ENCODE results near the gene CENPP. TPM values are rescaled to one million over a fixed set of nuclear protein-coding genes. Genes with fewer than 3 reads are reported as not detected.

CENPP gene
- total RNA-seq, 5 donors from 2014 or later (not counting 1 experiment from before 2014, with no cell fraction given) = 1.9 to 5.0 (median 4.3) TPM

- Histone ChIP-seq H3K4me3 (ENCODE audit: control insufficient read depth in 1 of 2, extremely low read depth in 1 of 2, low read length in 1 of 2) (no peak overlapping the region), H3K27me3 (replicated peaks in 1 of 2; ENCODE audit: control insufficient read depth in 2 of 2, extremely low read depth in 1 of 2, insufficient read depth in 2 of 2, low read length in 1 of 2) (no peaks in the 10 kb centered on the region), H3K36me3 (ENCODE audit: control insufficient read depth in 2 of 2, extremely low read depth in 1 of 2, insufficient read depth in 1 of 2, low read length in 1 of 2) (peaks cover 25 to 53% of the 10 kb centered on the region in 2 donors), H3K27ac (ENCODE audit: low read length) (no peak overlapping the region), H3K9me3 (no peaks in the 10 kb centered on the region), H3K4me1 (ENCODE audit: control insufficient read depth in 1 of 2, extremely low read depth in 1 of 2, insufficient read depth in 2 of 2, low read length in 2 of 2) (no peaks in the 10 kb centered on the region)
- H3K4me1 Mint-ChIP-seq = no peaks in the 10 kb centered on the region
- no CpG with 5 or more reads among the region's 1 CpG for WGBS (ENCODE audit: insufficient coverage)
- CTCF ChIA-PET = interaction anchor here (0.7 kb wide), 2 partner anchors 16 to 515 kb away, joined by 4 to 5 read pairs; no protein-coding TSS in a partner anchor
- no peaks in the 10 kb centered on the region for H3K9me3 Mint-ChIP-seq
- no peak overlapping the region for H3K4me3 Mint-ChIP-seq
- H3K27ac Mint-ChIP-seq = no peak overlapping the region
- peaks cover 46% of the 10 kb centered on the region for H3K36me3 Mint-ChIP-seq
- ATAC-seq (replicated peaks in 1 of 4) = no peak
- POLR2A ChIA-PET = interaction anchor here in 1 of 2 donors (0.6 kb wide), 1 partner anchor 48 kb away, joined by 6 read pairs; no protein-coding TSS in a partner anchor
- no peak for DNase-seq
- no peaks in the 10 kb centered on the region for H3K27me3 Mint-ChIP-seq
These were observed 326.7 kb downstream of the CENPP start for GRCh38 chr9:92652461-92652860.

- Histone ChIP-seq H3K27me3 (replicated peaks in 1 of 2; ENCODE audit: control insufficient read depth in 2 of 2, extremely low read depth in 1 of 2, insufficient read depth in 2 of 2, low read length in 1 of 2) (no peaks in the 10 kb centered on the region), H3K4me3 (ENCODE audit: control insufficient read depth in 1 of 2, extremely low read depth in 1 of 2, low read length in 1 of 2) (no peak overlapping the region), H3K4me1 (ENCODE audit: control insufficient read depth in 1 of 2, extremely low read depth in 1 of 2, insufficient read depth in 2 of 2, low read length in 2 of 2) (no peaks in the 10 kb centered on the region), H3K27ac (ENCODE audit: low read length) (no peak overlapping the region), H3K36me3 (ENCODE audit: control insufficient read depth in 2 of 2, extremely low read depth in 1 of 2, insufficient read depth in 1 of 2, low read length in 1 of 2) (peaks cover 17 to 47% of the 10 kb centered on the region in 2 donors), H3K9me3 (no peaks in the 10 kb centered on the region)
- ATAC-seq (replicated peaks in 1 of 4) = no peak
- Mint-ChIP-seq H3K4me3 (no peak overlapping the region), H3K36me3 (peaks cover 33% of the 10 kb centered on the region), H3K4me1 (peaks cover 0 to under 1% (median 0%) of the 10 kb centered on the region in 3 donors), H3K27ac (no peak overlapping the region), H3K9me3 (no peaks in the 10 kb centered on the region), H3K27me3 (no peaks in the 10 kb centered on the region)
- ChIA-PET POLR2A (interaction anchor here in 1 of 2 donors (0.6 kb wide), 1 partner anchor 540 kb away, joined by 11 read pairs; the partner anchor contains the start of gene SPTLC1), CTCF (no interaction called here)
- no peak for DNase-seq
- WGBS (ENCODE audit: insufficient coverage) = 98% methylated on average over 18 of the region's 19 CpGs
These were observed 328.9 kb downstream of the CENPP start for GRCh38 chr9:92654481-92655301.

- Mint-ChIP-seq H3K27me3 (no peaks in the 10 kb centered on the region), H3K4me1 (peaks cover 0 to 5% (median 2%) of the 10 kb centered on the region in 3 donors), H3K9me3 (no peaks in the 10 kb centered on the region), H3K27ac (no peak overlapping the region), H3K36me3 (peaks cover 31% of the 10 kb centered on the region), H3K4me3 (no peak overlapping the region)
- POLR2A ChIA-PET = no interaction called here
- no peak overlapping the region for H3K27ac ChIP-seq (ENCODE audit: low read length)
- ATAC-seq (replicated peaks in 1 of 4) = no peak
- no peaks in the 10 kb centered on the region for H3K27me3 ChIP-seq (replicated peaks in 1 of 2; ENCODE audit: control insufficient read depth in 2 of 2, extremely low read depth in 1 of 2, insufficient read depth in 2 of 2, low read length in 1 of 2)
- no peak overlapping the region for H3K4me3 ChIP-seq (ENCODE audit: control insufficient read depth in 1 of 2, extremely low read depth in 1 of 2, low read length in 1 of 2)
- H3K4me1 ChIP-seq (ENCODE audit: control insufficient read depth in 1 of 2, extremely low read depth in 1 of 2, insufficient read depth in 2 of 2, low read length in 2 of 2) = no peaks in the 10 kb centered on the region
- H3K9me3 ChIP-seq = no peaks in the 10 kb centered on the region
- WGBS (ENCODE audit: insufficient coverage) = 98% methylated on average over 6 of the region's 7 CpGs
- no peak for DNase-seq
- CTCF ChIA-PET = no interaction called here
- peaks cover 17 to 43% of the 10 kb centered on the region in 2 donors for H3K36me3 ChIP-seq (ENCODE audit: control insufficient read depth in 2 of 2, extremely low read depth in 1 of 2, insufficient read depth in 1 of 2, low read length in 1 of 2)
These were observed 329.6 kb downstream of the CENPP start for GRCh38 chr9:92655366-92655765.

- ChIA-PET CTCF (no interaction called here), POLR2A (no interaction called here)
- H3K27ac Mint-ChIP-seq = no peak overlapping the region
- no peaks in the 10 kb centered on the region for H3K27me3 Mint-ChIP-seq
- H3K4me1 Mint-ChIP-seq = peaks cover 0 to 5% (median 2%) of the 10 kb centered on the region in 3 donors
- Histone ChIP-seq H3K27me3 (replicated peaks in 1 of 2; ENCODE audit: control insufficient read depth in 2 of 2, extremely low read depth in 1 of 2, insufficient read depth in 2 of 2, low read length in 1 of 2) (no peaks in the 10 kb centered on the region), H3K9me3 (no peaks in the 10 kb centered on the region), H3K4me1 (ENCODE audit: control insufficient read depth in 1 of 2, extremely low read depth in 1 of 2, insufficient read depth in 2 of 2, low read length in 2 of 2) (no peaks in the 10 kb centered on the region), H3K4me3 (ENCODE audit: control insufficient read depth in 1 of 2, extremely low read depth in 1 of 2, low read length in 1 of 2) (no peak overlapping the region), H3K27ac (ENCODE audit: low read length) (no peak overlapping the region), H3K36me3 (ENCODE audit: control insufficient read depth in 2 of 2, extremely low read depth in 1 of 2, insufficient read depth in 1 of 2, low read length in 1 of 2) (peaks cover 17 to 37% of the 10 kb centered on the region in 2 donors)
- H3K9me3 Mint-ChIP-seq = no peaks in the 10 kb centered on the region
- H3K36me3 Mint-ChIP-seq = peaks cover 26% of the 10 kb centered on the region
- WGBS (ENCODE audit: insufficient coverage) = 98% methylated on average over 7 of the region's 9 CpGs
- no peak overlapping the region for H3K4me3 Mint-ChIP-seq
- DNase-seq (no peak), ATAC-seq (replicated peaks in 1 of 4) (no peak)
These were observed 330.3 kb downstream of the CENPP start for GRCh38 chr9:92655896-92656536.

GRCh38 chr9:92656537-92656925 lies 330.8 kb downstream of the CENPP start:
- Histone ChIP-seq H3K9me3 (no peaks in the 10 kb centered on the region), H3K27me3 (replicated peaks in 1 of 2; ENCODE audit: control insufficient read depth in 2 of 2, extremely low read depth in 1 of 2, insufficient read depth in 2 of 2, low read length in 1 of 2) (no peaks in the 10 kb centered on the region), H3K36me3 (ENCODE audit: control insufficient read depth in 2 of 2, extremely low read depth in 1 of 2, insufficient read depth in 1 of 2, low read length in 1 of 2) (peaks cover 17 to 32% of the 10 kb centered on the region in 2 donors), H3K27ac (ENCODE audit: low read length) (no peak overlapping the region), H3K4me3 (ENCODE audit: control insufficient read depth in 1 of 2, extremely low read depth in 1 of 2, low read length in 1 of 2) (no peak overlapping the region), H3K4me1 (ENCODE audit: control insufficient read depth in 1 of 2, extremely low read depth in 1 of 2, insufficient read depth in 2 of 2, low read length in 2 of 2) (no peaks in the 10 kb centered on the region)
- Mint-ChIP-seq H3K9me3 (no peaks in the 10 kb centered on the region), H3K4me1 (peaks cover 3 to 6% (median 4%) of the 10 kb centered on the region in 3 donors), H3K27ac (no peak overlapping the region), H3K27me3 (no peaks in the 10 kb centered on the region), H3K36me3 (peaks cover 26% of the 10 kb centered on the region), H3K4me3 (no peak overlapping the region)
- no peak for DNase-seq
- ChIA-PET POLR2A (no interaction called here), CTCF (no interaction called here)
- ATAC-seq (replicated peaks in 1 of 4) = no peak
- 95% methylated on average over 7 of the region's 11 CpGs for WGBS (ENCODE audit: insufficient coverage)

- no peaks in the 10 kb centered on the region for H3K9me3 Mint-ChIP-seq
- Histone ChIP-seq H3K36me3 (ENCODE audit: control insufficient read depth in 2 of 2, extremely low read depth in 1 of 2, insufficient read depth in 1 of 2, low read length in 1 of 2) (peaks cover 17 to 30% of the 10 kb centered on the region in 2 donors), H3K27me3 (replicated peaks in 1 of 2; ENCODE audit: control insufficient read depth in 2 of 2, extremely low read depth in 1 of 2, insufficient read depth in 2 of 2, low read length in 1 of 2) (no peaks in the 10 kb centered on the region), H3K27ac (ENCODE audit: low read length) (no peak overlapping the region), H3K4me3 (ENCODE audit: control insufficient read depth in 1 of 2, extremely low read depth in 1 of 2, low read length in 1 of 2) (no peak overlapping the region), H3K9me3 (no peaks in the 10 kb centered on the region), H3K4me1 (ENCODE audit: control insufficient read depth in 1 of 2, extremely low read depth in 1 of 2, insufficient read depth in 2 of 2, low read length in 2 of 2) (no peaks in the 10 kb centered on the region)
- no peak overlapping the region for H3K4me3 Mint-ChIP-seq
- 89% methylated on average over 11 of the region's 17 CpGs for WGBS (ENCODE audit: insufficient coverage)
- peaks cover 26% of the 10 kb centered on the region for H3K36me3 Mint-ChIP-seq
- ChIA-PET CTCF (no interaction called here), POLR2A (no interaction called here)
- peaks cover 8 to 11% (median 10%) of the 10 kb centered on the region in 3 donors for H3K4me1 Mint-ChIP-seq
- ATAC-seq (replicated peaks in 1 of 4) (no peak), DNase-seq (no peak)
- H3K27me3 Mint-ChIP-seq = no peaks in the 10 kb centered on the region
- no peak overlapping the region for H3K27ac Mint-ChIP-seq
These were observed 331.7 kb downstream of the CENPP start for GRCh38 chr9:92657296-92658094.
